ENCODE data around the gene SEMG1.

SEMG1 gene, protein sequence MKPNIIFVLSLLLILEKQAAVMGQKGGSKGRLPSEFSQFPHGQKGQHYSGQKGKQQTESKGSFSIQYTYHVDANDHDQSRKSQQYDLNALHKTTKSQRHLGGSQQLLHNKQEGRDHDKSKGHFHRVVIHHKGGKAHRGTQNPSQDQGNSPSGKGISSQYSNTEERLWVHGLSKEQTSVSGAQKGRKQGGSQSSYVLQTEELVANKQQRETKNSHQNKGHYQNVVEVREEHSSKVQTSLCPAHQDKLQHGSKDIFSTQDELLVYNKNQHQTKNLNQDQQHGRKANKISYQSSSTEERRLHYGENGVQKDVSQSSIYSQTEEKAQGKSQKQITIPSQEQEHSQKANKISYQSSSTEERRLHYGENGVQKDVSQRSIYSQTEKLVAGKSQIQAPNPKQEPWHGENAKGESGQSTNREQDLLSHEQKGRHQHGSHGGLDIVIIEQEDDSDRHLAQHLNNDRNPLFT

DNA sequence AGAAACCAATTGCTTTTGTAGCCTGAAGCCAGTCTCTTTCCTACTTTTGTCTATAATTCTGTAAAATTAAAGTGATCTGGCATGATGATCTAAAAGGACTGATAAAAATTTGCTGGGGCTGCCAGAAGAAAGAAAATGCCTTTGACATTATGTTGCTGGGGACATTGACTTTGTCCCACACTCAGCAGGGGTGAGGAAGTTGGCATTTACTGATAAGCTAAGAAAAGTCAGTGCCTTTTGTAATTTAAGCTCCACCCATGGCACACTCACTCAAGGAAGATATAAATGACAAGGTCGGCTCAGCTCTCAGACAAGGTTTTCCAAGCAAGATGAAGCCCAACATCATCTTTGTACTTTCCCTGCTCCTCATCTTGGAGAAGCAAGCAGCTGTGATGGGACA is at the start of gene SEMG1:
Gene SEMG1, plus strand, starts transcription at position 309 of the 400 bp plus-strand sequence. Its CDS starts 21 bp downstream, at position 330.
- no peak within 1 kb of the TSS for H3K4me3 ChIP-seq
- no peaks in the 10 kb centered on the region for H3K36me3 ChIP-seq (replicated peaks)
- peaks cover 4% of the 10 kb centered on the region; the same call in 1 of the 2 replicates for H3K27me3 ChIP-seq (ENCODE audit: low read depth)
- H3K9me3 ChIP-seq: no peaks in the 10 kb centered on the region
- in situ Hi-C loops (cut with MboI; ENCODE audit: low sequenced_read_pairs): no loop called here
- H3K4me1 ChIP-seq: no peaks in the 10 kb centered on the region
- no peak for DNase-seq (ENCODE audit: low spot score in 2 of 2)

DNA sequence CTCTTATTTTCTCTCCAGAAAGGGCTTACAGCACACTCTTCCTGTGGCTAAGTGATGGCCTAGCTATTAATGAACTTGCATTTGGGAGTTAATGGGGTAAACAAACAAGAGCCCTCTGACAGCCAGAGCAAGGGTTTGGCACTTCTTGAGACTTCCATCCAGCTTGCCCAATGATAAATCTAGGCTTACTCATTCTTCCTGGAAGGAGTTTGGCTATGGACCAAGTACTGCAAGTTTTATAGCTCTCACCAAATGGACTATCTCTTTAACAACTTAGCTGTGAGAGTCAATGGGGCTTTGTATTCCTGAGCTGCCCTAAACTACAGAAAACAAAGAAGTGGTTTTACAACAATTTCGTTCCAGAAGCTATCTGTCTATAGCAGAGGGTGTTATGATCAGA is 48.9 kb upstream of the SEMG1 start:
- H3K4me1 ChIP-seq: no peaks in the 10 kb centered on the region
- no peaks in the 10 kb centered on the region for H3K9me3 ChIP-seq
- no peak for DNase-seq (ENCODE audit: low spot score in 2 of 2)
- H3K4me3 ChIP-seq: no peak overlapping the region
- H3K36me3 ChIP-seq (replicated peaks): no peaks in the 10 kb centered on the region
- in situ Hi-C loops (cut with MboI; ENCODE audit: low sequenced_read_pairs): no loop called here
- no peaks in the 10 kb centered on the region for H3K27me3 ChIP-seq (ENCODE audit: low read depth)

DNA sequence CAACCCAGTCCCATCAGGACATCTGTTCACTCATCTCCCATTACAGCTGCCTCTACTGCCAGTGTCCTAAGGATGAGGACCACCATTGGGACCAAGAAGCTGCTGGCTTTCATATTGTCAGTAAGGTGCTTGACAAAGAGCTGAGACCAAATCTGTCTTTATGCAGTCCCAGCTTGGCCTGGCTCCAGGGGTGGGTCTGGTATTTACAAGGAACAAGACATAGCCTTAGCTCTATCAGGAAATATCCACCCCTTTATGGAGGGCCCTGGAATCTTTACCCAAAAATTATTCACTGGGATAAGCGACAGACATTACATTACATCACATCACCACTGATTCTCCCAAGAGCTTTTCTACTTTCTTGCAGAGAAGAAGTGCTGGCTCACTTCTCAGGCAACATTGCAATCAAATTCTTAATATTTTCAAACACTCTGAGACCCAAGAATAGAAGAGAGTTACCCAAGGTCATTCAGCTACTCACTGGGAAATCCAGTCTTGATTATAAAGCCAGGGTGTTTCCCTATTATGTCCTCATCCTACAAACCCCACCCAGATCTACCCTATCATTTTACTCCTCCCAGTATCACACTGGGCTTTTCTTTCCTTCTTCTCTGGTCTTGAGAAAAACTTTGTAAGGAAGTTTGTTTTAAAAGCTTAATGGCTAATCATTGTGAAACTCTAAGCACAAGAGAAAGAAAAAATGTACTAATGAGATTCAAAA is 43.6 kb upstream of the SEMG1 start:
- in situ Hi-C loops (cut with MboI; ENCODE audit: low sequenced_read_pairs): no loop called here
- no peaks in the 10 kb centered on the region for H3K4me1 ChIP-seq
- H3K4me3 ChIP-seq: no peak overlapping the region
- H3K36me3 ChIP-seq (replicated peaks): no peaks in the 10 kb centered on the region
- H3K9me3 ChIP-seq: no peaks in the 10 kb centered on the region
- no peak for DNase-seq (ENCODE audit: low spot score in 2 of 2)
- no peaks in the 10 kb centered on the region for H3K27me3 ChIP-seq (ENCODE audit: low read depth)

DNA sequence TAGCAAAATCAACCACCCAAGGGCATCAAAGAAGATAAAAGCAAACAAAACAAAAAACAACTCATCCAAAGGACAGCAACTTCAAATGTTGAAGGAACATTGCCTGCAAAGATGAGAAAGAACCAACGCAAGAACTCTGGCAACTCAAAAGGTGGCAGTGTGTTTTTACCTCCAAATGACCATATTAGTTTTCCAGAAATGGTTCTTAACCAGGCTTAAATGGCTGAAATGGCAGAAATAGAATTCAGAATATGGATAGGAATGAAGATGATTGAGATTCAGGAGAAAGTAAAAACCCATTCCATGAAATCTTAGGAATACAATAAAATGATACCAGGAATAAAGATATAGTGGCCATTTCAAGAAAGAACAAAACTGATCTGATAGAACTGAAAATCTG is 41.9 kb upstream of the SEMG1 start:
- H3K27me3 ChIP-seq (ENCODE audit: low read depth): no peaks in the 10 kb centered on the region
- no peaks in the 10 kb centered on the region for H3K36me3 ChIP-seq (replicated peaks)
- H3K9me3 ChIP-seq: no peaks in the 10 kb centered on the region
- in situ Hi-C loops (cut with MboI; ENCODE audit: low sequenced_read_pairs): no loop called here
- no peak overlapping the region for H3K4me3 ChIP-seq
- DNase-seq (ENCODE audit: low spot score in 2 of 2): no peak
- no peaks in the 10 kb centered on the region for H3K4me1 ChIP-seq

DNA sequence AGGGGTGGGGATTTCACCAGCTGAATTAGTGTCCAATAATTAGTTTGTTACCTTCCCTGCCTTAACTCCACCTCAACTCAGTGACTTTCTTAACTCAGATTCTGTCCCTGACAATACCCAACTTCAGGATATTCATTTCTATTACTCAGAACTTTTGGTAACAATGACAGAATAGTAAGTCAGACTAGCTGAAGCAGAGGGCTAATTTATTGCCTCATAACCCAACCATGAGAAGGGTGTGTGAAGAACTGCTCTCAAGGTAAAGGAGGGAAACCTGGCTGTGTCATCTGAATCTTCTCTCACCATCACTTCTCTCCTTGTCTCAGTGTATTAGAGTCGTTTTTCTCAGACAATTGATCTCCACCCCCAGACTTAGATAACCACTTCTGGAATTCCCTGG is 33.3 kb upstream of the SEMG1 start:
- Histone ChIP-seq H3K36me3 (replicated peaks) (no peaks in the 10 kb centered on the region), H3K4me1 (no peaks in the 10 kb centered on the region), H3K9me3 (no peaks in the 10 kb centered on the region), H3K4me3 (no peak overlapping the region), H3K27me3 (ENCODE audit: low read depth) (no peaks in the 10 kb centered on the region)
- in situ Hi-C loops (cut with MboI; ENCODE audit: low sequenced_read_pairs): no loop called here
- DNase-seq (ENCODE audit: low spot score in 2 of 2): no peak

DNA sequence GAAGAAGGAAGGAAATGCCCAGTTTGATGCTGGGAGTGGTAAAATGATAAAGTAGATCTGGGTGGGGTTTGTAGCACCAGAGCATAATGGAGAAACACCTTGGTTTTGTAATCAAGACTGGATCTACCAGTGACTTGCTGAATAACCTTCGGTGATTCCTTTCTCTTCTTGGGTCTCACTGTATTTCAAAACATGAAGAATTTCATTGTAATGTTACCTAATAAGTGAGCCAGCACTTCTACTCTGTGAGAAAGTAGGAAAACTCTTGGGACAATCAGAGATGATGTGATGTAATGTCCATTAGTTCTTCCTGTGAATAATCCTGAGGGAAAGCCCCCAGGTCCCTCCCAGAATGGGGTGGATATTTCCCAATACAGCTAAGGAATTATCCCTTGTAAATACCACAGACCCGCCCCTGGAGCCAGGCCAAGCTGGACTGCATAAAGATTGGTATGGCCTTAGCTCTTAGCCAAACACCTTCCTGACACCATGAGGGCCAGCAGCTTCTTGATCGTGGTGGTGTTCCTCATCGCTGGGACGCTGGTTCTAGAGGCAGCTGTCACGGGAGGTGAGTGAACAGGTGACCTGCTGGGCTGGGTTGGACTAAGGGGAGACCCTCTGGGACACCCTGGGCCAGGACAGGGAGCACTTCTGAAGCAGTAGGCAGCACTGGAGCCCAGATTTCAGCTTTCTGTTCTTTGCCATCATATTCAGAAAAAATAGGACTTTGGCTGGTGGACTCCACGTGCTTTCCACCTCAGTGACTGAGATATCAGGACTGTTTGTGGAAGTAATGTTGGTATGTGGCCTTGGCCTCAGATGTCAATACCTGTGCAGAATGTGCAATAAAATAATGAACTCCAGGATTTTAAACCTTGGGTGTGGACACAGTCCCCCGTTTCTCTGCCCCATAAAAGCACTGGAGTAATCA is 32.1 kb upstream of the SEMG1 start, which contains the start of gene PI3:
Gene PI3, plus strand, starts transcription at position 469 of the 931 bp plus-strand sequence. Its CDS starts 21 bp downstream, at position 490.
- no peaks in the 10 kb centered on the region for H3K27me3 ChIP-seq (ENCODE audit: low read depth)
- no peaks in the 10 kb centered on the region for H3K9me3 ChIP-seq
- H3K4me1 ChIP-seq: no peaks in the 10 kb centered on the region
- no peak for DNase-seq (ENCODE audit: low spot score in 2 of 2)
- no peak within 1 kb of the TSS for H3K4me3 ChIP-seq
- in situ Hi-C loops (cut with MboI; ENCODE audit: low sequenced_read_pairs): no loop called here
- no peaks in the 10 kb centered on the region for H3K36me3 ChIP-seq (replicated peaks)

DNA sequence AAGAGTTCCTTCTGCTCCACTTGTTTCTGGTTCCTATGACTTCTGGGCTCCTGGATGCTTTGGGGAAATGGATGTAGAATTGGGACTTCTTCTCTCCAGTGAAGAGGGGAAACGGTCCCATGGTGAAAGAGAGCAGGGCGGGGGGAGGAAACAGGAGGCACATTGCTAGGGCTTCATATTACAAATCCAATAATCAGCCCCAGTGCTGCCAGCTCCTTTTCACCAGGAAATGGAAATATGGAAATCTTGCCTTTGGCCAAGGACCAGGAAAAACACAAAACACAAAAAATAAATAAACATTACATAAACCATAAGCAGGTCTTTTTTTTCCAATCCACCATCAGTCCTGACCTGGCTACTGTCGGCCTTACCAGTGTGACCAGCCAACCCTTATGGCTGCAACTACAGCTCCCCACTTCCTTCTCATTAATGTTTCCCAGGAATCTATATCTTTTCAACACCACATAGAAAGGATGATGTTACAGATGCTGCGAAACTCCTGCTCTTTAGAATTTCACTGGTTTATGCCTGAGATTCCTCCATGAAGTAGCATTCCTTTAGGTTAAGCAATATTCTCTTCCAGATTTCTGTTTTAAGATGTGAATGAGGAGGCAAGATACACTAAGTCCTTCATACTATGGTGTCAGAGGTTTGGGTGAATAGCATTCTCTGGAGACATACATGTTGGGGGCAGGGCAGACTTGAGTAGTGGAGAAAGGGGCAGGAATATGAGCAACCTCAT is 30.1 kb upstream of the SEMG1 start:
- H3K4me3 ChIP-seq: no peak overlapping the region
- H3K9me3 ChIP-seq: no peaks in the 10 kb centered on the region
- DNase-seq (ENCODE audit: low spot score in 2 of 2): no peak
- no peaks in the 10 kb centered on the region for H3K36me3 ChIP-seq (replicated peaks)
- H3K4me1 ChIP-seq: no peaks in the 10 kb centered on the region
- in situ Hi-C loops (cut with MboI; ENCODE audit: low sequenced_read_pairs): no loop called here
- H3K27me3 ChIP-seq (ENCODE audit: low read depth): no peaks in the 10 kb centered on the region

DNA sequence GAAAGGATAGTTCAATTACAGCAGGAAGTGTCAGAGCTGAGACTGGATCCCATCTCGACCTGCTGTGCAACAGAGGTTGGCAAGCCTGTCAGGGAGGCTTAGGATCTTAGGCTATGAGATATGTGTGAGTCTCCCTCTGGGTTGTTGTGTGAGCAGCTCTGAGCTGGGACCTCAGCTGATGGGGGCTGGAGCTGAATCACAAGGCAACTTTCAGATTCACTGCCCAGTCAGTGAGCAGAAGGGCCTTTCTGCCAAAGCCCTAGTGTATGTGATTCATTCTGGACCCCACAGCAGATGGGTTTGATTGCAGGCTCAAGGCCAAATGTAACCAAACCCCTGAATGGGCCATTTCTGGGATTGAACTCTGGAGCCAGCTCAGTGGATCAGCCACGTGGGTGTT is 27.7 kb upstream of the SEMG1 start:
- Histone ChIP-seq H3K4me1 (no peaks in the 10 kb centered on the region), H3K4me3 (no peak overlapping the region), H3K36me3 (replicated peaks) (no peaks in the 10 kb centered on the region), H3K9me3 (no peaks in the 10 kb centered on the region), H3K27me3 (ENCODE audit: low read depth) (no peaks in the 10 kb centered on the region)
- DNase-seq (ENCODE audit: low spot score in 2 of 2): no peak
- in situ Hi-C loops (cut with MboI; ENCODE audit: low sequenced_read_pairs): no loop called here

DNA sequence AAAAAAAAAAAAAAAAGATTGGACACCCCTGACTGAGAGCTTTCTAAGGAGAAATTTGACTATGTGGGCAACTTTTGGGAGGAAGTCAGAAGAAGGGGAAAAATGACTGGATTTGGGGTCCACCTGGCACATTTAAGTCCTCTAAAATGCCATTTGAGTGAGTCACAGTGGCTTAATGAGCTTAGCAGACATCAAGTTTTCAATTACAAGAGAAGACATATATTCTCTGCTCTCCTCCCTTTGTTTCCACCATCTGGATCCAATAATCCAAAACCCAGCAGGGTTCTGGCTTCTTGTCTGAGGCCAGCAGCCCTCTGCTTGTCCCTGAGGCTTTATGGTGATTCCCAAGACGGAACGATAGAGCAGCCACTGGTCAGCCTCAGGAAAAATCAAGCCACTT is 25.2 kb upstream of the SEMG1 start:
- no peak for DNase-seq (ENCODE audit: low spot score in 2 of 2)
- Histone ChIP-seq H3K4me1 (no peaks in the 10 kb centered on the region), H3K27me3 (ENCODE audit: low read depth) (no peaks in the 10 kb centered on the region; the same call in 1 of the 2 replicates), H3K36me3 (replicated peaks) (no peaks in the 10 kb centered on the region), H3K4me3 (no peak overlapping the region), H3K9me3 (no peaks in the 10 kb centered on the region)
- in situ Hi-C loops (cut with MboI; ENCODE audit: low sequenced_read_pairs): no loop called here

DNA sequence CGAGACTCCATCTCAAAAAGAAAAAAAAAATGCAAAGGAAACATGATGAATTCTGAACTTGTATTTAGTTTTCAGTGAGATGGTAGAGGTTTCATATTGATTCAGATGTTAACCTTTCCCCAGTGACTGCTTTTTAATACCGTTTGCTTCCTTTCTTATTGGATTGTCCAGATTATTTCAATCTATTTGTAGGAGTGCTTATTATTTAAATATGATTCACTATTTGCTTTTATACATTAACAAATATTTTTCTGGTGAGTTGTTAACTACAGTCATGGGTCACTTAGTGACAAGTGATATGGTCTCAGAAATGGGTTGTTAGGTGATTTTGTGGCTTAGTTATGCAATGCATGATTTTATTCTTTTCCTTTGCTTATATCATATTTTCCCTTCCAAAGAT is 23.7 kb upstream of the SEMG1 start:
- DNase-seq (ENCODE audit: low spot score in 2 of 2): no peak

DNA sequence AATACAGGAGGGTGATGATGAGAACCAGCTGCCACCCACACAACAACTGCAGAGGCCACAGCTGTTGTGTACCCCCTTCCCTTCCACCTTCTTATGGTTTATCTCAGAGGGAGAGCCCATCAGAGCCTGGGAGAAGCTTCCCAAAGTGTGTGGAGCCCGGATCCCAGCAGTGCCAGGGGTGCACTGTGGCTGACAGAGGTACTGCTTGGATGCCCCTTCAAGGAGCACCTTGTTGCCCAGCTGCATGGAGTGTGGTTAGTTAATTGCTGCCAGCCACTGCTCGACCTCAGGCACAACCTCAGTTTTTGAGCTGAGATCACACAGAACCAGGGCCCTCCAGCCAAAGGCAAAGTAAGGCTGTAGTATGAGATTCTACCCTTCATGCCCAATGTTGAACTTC is 19.1 kb upstream of the SEMG1 start:
- Histone ChIP-seq H3K9me3 (no peaks in the 10 kb centered on the region), H3K27me3 (ENCODE audit: low read depth) (peaks cover 2% of the 10 kb centered on the region; the same call in 1 of the 2 replicates), H3K36me3 (replicated peaks) (no peaks in the 10 kb centered on the region), H3K4me3 (no peak overlapping the region), H3K4me1 (no peaks in the 10 kb centered on the region)
- in situ Hi-C loops (cut with MboI; ENCODE audit: low sequenced_read_pairs): no loop called here
- no peak for DNase-seq (ENCODE audit: low spot score in 2 of 2)

More for the DNA sequence above, 23.7 kb upstream of the SEMG1 start:
- H3K4me1 ChIP-seq: no peaks in the 10 kb centered on the region
- H3K4me3 ChIP-seq: no peak overlapping the region
- no peaks in the 10 kb centered on the region for H3K36me3 ChIP-seq (replicated peaks)
- in situ Hi-C loops (cut with MboI; ENCODE audit: low sequenced_read_pairs): no loop called here
- no peaks in the 10 kb centered on the region; the same call in 1 of the 2 replicates for H3K27me3 ChIP-seq (ENCODE audit: low read depth)
- no peaks in the 10 kb centered on the region for H3K9me3 ChIP-seq

DNA sequence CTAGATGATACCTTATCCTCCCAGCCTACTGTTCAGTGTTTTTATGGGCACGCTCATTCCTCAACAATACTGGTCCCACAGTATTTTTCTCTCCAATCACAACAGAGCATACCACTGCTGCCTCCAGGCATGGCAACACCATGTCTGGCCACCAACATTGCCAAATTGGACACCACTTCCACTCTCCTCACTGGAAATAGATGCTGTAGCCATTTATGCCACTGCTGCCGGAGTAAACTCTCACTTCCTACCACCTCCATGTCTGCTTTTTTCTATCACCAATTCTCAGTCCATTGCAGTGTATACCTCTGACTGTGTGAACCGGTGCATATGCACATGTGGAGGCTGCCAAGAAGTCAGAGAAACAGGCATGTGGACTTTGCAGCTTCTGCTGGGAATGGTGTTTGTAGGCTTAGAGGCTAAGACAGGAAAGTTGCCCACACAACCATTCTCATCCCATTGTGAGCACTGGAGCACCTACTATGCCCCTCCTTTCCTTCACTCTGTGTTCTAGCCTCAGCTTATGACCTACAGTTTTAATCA is 17.7 kb upstream of the SEMG1 start:
- DNase-seq (ENCODE audit: low spot score in 2 of 2): no peak
- Histone ChIP-seq H3K27me3 (ENCODE audit: low read depth) (peaks cover 2% of the 10 kb centered on the region; the same call in 1 of the 2 replicates), H3K36me3 (replicated peaks) (no peaks in the 10 kb centered on the region), H3K4me3 (no peak overlapping the region), H3K4me1 (no peaks in the 10 kb centered on the region), H3K9me3 (no peaks in the 10 kb centered on the region)
- in situ Hi-C loops (cut with MboI; ENCODE audit: low sequenced_read_pairs): no loop called here

DNA sequence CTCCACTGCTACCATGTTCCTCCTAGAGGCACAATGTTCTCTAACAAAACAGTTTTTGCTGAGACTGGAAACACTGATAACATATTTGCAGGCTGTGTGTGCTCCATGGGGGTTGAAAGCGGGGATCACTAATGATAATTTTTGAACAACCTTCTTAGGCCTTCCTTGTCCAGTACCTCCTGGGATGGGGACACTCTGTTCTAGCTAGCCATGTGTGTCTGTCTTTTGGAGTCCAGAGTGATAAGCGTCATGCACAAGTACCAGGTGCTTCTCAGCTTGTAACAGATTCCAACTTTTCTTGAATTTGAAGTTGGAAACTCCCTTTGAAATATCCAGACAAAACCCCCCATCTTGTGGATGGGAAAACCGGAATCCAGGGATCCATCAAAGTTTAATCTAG is 17.0 kb upstream of the SEMG1 start:
- H3K36me3 ChIP-seq (replicated peaks): no peaks in the 10 kb centered on the region
- H3K4me3 ChIP-seq: no peak overlapping the region
- in situ Hi-C loops (cut with MboI; ENCODE audit: low sequenced_read_pairs): no loop called here
- H3K9me3 ChIP-seq: no peaks in the 10 kb centered on the region
- DNase-seq (ENCODE audit: low spot score in 2 of 2): no peak
- no peaks in the 10 kb centered on the region for H3K4me1 ChIP-seq
- peaks cover 2% of the 10 kb centered on the region; the same call in 1 of the 2 replicates for H3K27me3 ChIP-seq (ENCODE audit: low read depth)
